Kidney tubule cell (primary cell): Measurements from ENCODE around the gene SMIM38.
"Not testable (repeated sequence)": the region's sequence is repeated elsewhere in the genome, so short reads cannot be mapped to it uniquely, and the experiment has no call there.

Source experiments
- DNase-seq: peaks from one replicate; pipeline ENCODE4 v3.0.0-alpha.2; 2018; ENCODE audit warnings: low spot score

The SMIM38 gene

GRCh38 chr11:69122326-69122629, 33.5 kb upstream of the SMIM38 start:
- DNase-seq, result no peak

GRCh38 chr11:69122630-69123431, 32.9 kb upstream of the SMIM38 start:
- peak; percentile 98 for DNase-seq

DNA sequence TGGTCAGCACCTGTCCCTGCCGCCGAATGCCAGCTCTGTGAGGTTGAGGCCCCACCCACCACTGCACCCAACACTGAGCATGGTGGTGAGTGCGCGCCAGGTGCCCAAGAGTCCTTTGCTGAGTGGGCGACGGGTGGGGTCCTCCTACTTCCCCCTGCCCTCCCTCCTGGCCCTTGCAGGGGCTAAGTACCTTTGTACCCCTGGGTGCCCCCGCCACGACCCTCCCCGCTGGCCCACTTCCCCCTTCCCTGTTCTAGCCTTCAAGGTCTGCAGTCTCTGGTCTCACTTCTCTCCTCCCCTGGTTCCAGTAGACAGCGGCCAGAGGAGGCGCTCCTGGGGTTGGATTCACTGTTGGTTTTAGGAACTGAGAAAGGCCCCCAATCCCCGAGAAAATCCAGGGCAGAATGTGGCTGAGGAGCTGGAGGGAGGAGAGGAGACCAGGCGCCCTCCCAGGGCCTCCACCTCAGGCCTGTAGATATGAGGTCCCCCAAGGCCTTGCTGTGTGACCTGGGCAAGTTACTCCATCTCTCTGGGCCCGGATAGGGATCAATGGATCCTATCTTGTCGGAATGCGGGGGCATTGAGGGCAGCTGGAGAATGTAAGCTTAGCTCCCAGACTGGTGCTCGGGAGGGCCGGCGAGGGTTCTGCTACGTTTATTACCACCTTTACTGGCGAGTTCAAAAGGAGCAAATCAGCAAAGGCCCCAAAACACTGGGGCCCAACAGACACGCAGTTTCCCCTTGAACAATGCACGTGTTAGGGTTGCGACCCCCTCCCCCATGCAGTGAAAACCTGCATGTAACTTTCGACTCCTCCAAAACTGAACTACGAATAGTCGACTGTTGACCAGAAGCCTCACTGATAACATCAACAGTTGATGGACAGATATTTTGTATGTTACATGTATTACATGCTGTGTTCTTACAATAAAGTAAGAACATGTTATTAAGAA, 31.9 kb upstream of the SMIM38 start:
- no peak for DNase-seq

DNA sequence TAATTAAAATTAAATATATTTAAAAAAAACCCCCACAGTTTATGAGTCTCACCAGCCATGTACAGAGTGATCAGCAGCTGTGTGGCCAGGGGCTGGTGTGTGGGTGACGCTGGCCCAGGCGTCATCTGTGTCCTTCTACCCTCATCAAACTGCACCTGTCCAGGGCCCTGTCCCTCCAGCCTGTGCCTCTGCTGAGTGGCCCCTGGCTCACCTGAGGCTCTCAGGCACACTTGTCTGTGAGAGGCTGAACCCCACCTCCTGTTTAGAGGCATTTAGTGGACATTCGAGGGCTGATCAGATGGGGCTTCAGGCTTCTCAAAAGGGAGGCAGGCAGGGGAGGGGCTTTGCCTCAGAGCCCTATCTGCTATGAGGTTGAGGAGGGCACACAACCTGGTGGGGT, 29.9 kb upstream of the SMIM38 start:
- DNase-seq, result no peak

- no peak for DNase-seq
Measured at GRCh38 chr11:69126286-69126685, 29.4 kb upstream of the SMIM38 start.

GRCh38 chr11:69127081-69127850, 28.5 kb upstream of the SMIM38 start:
- no peak for DNase-seq

GRCh38 chr11:69127884-69128283, 27.9 kb upstream of the SMIM38 start:
- DNase-seq, result no peak

- no peak for DNase-seq
Measured at GRCh38 chr11:69129053-69129452, 26.7 kb upstream of the SMIM38 start.

DNA sequence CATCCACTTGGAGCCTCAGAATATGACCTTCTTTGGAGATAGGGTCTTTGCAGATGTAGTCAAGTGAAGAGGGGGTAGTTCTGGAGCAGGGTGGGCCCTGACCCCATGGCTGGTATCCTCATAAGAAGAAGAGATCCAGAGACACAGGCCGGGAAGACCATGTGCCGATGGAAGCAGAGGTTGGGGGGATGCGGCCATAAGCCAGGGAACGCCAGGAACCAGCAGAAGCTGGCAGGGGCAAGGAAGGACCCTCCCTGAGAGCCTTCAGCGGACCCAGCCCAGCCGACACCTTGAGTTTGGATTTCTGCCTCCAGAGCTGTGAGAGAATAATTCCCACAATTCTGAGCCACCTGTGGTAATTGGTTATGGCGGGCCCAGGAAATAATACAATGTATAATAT, 26.1 kb upstream of the SMIM38 start:
- no peak for DNase-seq

- no peak for DNase-seq
Measured at GRCh38 chr11:69130654-69131053, 25.1 kb upstream of the SMIM38 start.

DNA sequence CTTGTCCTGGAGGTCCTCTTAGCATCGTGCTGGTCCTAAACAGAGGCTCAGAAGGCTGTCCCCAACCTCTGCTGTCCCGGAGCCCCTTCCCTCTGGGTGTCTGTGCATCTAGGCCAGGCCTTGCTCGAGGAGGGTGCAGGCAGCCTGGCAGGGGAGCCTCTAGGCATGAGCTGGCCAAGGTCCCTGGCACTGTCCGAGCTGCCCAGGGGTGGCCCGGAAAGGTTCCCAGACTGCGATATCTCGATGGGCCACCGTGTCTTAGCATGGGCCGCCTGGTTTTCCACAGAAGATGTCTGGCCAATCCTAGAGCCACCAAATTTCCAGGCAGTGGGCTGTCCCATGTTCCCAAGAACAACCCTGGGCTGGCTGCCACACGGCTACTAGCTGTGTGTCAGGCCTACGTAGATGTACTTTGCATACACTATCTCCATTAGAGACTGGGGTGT, 24.6 kb upstream of the SMIM38 start:
- DNase-seq, result no peak

GRCh38 chr11:69131644-69132300, 24.0 kb upstream of the SMIM38 start:
- peak; percentile 87 for DNase-seq

DNA sequence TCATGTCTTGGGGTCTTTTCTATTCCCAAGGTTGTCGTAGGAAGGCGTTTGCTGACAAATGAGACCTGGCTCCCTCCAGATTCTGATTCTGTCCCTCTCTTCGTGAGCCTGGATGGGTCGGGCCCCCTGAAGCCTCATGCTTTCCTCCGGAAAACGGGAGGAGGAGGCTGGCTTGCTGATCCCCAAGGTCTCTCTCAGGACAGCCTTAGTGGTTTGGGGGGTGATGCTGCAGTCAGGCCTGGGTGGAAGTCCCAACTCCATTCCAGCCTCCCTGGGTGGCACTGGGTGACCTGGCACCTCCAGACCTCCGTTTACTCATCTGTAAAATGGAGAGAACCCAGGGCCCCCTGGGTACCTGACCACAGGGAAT, 23.4 kb upstream of the SMIM38 start:
- no peak for DNase-seq

DNA sequence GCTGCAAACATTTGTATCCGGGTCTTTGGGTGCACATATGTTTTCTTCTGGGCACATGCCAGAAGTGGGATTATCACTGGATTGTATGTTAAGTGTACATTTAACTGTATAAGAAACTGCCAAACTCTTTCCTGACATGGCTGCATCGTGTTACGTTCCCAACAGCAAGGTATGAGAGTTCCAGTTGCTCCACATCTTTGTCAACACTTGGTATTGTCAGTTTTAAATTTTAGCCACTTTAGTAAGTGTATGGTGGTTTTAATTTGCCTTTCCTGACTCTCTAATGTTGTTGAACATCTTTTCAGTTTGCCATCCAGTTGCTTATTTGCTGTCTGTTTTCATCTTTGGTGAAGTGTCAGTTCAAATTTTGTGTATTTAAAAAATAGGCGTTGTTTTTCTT, 22.5 kb upstream of the SMIM38 start:
- no peak for DNase-seq

GRCh38 chr11:69134182-69134581, 21.6 kb upstream of the SMIM38 start:
- DNase-seq, result not testable (repeated sequence)

- no peak for DNase-seq
Measured at GRCh38 chr11:69134957-69135356, 20.8 kb upstream of the SMIM38 start.

DNA sequence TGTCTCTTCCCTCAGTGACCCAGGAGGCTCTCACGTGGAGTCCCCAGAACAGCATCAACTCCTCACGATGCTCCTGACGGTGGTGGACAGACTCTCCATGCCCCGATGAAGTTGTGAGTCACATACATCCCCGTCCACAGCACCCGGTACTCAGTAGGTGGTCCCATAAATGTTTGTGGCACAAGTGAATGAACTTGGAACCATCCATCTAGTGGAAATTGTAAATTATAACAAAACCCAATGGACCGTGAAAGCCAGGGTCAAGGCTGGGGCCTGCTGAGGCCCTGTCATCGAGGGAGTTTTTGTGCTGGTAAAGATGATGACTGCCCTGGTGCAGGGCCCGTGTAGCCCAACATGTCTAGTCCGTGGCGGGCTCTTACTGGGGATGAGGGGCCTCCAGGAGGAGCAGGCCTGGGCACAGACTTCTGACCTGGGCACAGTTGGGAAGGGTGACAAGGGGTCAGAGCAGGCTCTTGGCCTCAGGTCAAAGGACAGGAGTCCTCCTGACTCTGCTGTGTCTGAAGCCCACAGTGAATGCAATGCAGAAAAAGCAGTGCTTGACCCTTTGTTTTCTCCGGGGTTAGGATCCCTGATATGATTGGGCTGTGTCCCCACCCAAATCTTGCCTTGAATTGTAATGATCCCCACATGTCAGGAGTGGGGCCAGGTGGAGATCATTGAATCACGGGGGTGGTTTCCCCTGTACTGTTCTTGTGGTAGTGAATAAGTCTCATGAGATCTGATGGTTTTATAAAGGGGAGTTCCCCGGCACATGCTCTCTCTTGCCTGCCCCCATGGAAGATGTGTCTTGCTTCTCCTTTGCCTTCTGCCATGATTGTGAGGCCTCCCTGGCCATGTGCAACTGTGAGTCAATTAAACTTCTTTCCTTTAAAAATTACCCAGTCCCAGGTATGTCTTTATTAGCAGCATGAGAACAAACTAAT, 20.0 kb upstream of the SMIM38 start:
- peak; percentile 42 for DNase-seq

- DNase-seq, result no peak
Measured at GRCh38 chr11:69136471-69136870, 19.3 kb upstream of the SMIM38 start.

DNA sequence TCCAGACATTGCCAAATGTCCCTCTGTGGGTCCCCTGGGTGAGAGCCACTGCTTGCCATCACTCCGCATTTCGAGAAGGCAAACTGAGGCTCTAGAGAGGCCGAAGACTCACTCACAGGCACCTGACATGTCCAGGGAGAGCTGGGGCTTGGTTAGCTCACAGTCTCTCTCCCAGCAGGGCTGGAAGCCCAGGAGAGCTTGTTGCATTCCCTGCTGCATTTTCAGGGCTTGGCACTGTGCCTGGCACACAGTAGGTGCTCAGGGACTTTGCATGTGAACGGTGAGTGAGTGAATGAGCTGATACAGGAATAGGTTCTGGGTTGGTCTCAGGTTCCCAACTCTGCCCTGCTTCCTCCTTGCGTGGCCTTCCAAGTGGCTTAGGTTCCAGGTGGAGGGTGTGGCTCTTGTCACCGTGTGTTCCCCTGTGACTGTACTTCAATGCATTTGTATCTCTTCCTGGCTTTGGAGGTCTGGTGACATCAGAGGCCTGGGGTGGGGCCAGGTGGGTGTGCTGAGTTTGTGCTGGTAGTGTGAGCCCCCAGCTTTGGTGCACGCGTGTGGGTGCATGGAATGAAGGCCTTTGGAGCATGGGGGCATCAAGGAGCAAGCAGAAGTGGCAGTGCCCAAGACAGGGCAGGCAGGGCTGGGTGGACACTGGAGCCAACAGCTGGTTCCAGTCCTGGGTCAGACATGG, 18.4 kb upstream of the SMIM38 start:
- no peak for DNase-seq

- DNase-seq, result peak; percentile 74
Measured at GRCh38 chr11:69138265-69138664, 17.5 kb upstream of the SMIM38 start.
